ENCODE data around the gene NOTUM. TPM values are rescaled to one million over a fixed set of nuclear protein-coding genes. Genes with fewer than 3 reads are reported as not detected.

The NOTUM gene
- total and polyA plus RNA-seq, 2 donors (not counting 1 experiment from before 2014, with no cell fraction given) = 0.02 to 0.50 TPM

DNA sequence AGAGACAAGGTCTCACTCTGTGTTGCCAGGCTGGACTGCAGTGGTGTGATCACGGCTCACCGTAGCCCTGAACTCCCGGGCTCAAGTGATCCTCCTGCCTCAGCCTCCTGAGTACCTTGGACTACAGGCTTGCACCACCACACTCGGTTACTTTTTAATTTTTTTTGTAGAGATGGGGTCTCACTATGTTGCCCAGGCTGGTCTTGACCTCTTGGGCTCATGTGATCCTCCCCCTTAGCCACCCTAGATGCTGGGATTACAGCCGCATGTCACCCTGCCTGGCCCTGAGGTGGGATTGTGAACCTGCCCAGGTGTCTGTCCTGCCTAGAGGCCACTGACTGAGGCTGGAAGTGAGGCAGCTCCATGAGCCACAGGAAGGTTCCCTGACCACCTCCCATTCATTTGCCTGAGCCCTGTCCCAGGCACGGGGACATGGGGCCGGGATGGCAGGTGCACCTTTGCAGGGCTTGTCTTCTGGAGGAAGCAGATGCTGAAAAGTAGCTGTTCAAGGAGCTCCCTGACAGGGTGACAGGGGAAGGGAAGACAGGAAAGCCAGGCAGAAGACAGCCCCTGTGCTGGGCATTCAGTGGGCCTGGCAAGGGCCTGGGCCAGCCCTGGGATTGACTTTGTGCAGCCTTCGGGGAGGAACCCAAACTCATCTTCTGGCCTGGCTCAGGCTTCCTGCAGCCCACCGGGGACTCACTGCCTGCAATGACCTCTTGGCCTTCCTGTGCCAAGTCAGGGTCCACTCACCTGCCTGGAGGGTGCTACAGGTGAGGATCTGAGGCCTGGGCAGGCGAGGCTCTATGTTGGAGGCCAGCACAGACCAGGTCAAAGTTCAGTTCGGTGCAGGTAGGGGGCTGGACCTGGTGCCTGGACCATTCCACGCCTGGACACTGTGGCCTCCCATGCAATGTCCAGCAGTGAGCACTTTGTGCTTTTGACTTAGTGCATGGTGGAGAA, 8.1 kb upstream of the NOTUM start:
- Histone ChIP-seq H3K79me2 (ENCODE audit: control insufficient read depth, insufficient read depth, low read length) (no peaks in the 10 kb centered on the region), H3K4me2 (ENCODE audit: extremely low read depth, insufficient read depth, low read length) (no peak overlapping the region), H3K9ac (ENCODE audit: insufficient read depth, low read length) (no peak overlapping the region), H3K4me1 (ENCODE audit: control insufficient read depth, extremely low read depth, insufficient read depth, low read length) (peaks cover 8% of the 10 kb centered on the region), H3K27ac (ENCODE audit: insufficient read depth, low read length) (no peak overlapping the region), H4K20me1 (ENCODE audit: control insufficient read depth, extremely low read depth, insufficient read depth, low read length) (no peaks in the 10 kb centered on the region), H3K4me3 (replicated peaks in 1 of 4; ENCODE audit: control extremely low read depth in 1 of 4, insufficient read depth in 1 of 4, low read depth in 3 of 4, low read length in 4 of 4) (no peak overlapping the region), H3K27me3 (ENCODE audit: control insufficient read depth, insufficient read depth, low read length) (peaks cover under 1% of the 10 kb centered on the region), H3K9me3 (ENCODE audit: control insufficient read depth, insufficient read depth, low read depth, low read length) (no peaks in the 10 kb centered on the region), H3K36me3 (ENCODE audit: control insufficient read depth, insufficient read depth, low read length) (no peaks in the 10 kb centered on the region), H2AFZ (ENCODE audit: low read length) (no peak overlapping the region)
- no peak for DNase-seq (ENCODE audit: low read depth in 2 of 2)
- TF ChIP-seq EZH2 (IDR thresholded peaks at IDR 0.05; ENCODE audit: low read length, missing control alignments) = no peak
- no peak for TF ChIP-seq CTCF (conservative IDR thresholded peaks at IDR 0.05 in 1 of 2, IDR thresholded peaks at IDR 0.05 in 1 of 2; ENCODE audit: low read depth in 1 of 2, low read length in 2 of 2)

DNA sequence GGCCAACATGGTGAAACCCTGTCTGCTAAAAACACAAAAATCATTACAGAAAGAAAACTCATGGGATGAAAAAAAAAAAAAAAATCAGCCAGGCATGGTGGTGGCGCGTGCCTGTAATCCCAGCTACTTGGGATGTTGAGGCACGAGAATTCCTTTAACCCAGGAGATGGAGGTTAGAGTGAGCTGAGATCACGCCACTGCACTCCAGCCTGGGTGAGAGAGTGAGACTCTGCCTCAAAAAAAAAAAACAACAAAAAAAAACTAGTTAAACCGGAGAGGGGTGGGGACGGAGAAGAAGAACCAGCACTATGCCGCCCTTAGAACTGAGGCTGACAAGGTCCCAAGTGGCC, 7.4 kb upstream of the NOTUM start:
- Histone ChIP-seq H3K9me3 (ENCODE audit: control insufficient read depth, insufficient read depth, low read depth, low read length) (no peaks in the 10 kb centered on the region), H3K4me1 (ENCODE audit: control insufficient read depth, extremely low read depth, insufficient read depth, low read length) (peaks cover 8% of the 10 kb centered on the region), H3K79me2 (ENCODE audit: control insufficient read depth, insufficient read depth, low read length) (no peaks in the 10 kb centered on the region), H3K4me2 (ENCODE audit: extremely low read depth, insufficient read depth, low read length) (no peak overlapping the region), H3K36me3 (ENCODE audit: control insufficient read depth, insufficient read depth, low read length) (no peaks in the 10 kb centered on the region), H3K27ac (ENCODE audit: insufficient read depth, low read length) (no peak overlapping the region), H3K27me3 (ENCODE audit: control insufficient read depth, insufficient read depth, low read length) (peaks cover 5% of the 10 kb centered on the region), H3K4me3 (replicated peaks in 1 of 4; ENCODE audit: control extremely low read depth in 1 of 4, insufficient read depth in 1 of 4, low read depth in 3 of 4, low read length in 4 of 4) (no peak overlapping the region), H3K9ac (ENCODE audit: insufficient read depth, low read length) (no peak overlapping the region), H2AFZ (ENCODE audit: low read length) (no peak overlapping the region), H4K20me1 (ENCODE audit: control insufficient read depth, extremely low read depth, insufficient read depth, low read length) (no peaks in the 10 kb centered on the region)
- DNase-seq (ENCODE audit: low read depth in 2 of 2) = no peak
- no peak for TF ChIP-seq CTCF (conservative IDR thresholded peaks at IDR 0.05 in 1 of 2, IDR thresholded peaks at IDR 0.05 in 1 of 2; ENCODE audit: low read depth in 1 of 2, low read length in 2 of 2)
- TF ChIP-seq EZH2 (IDR thresholded peaks at IDR 0.05; ENCODE audit: low read length, missing control alignments) = no peak

DNA sequence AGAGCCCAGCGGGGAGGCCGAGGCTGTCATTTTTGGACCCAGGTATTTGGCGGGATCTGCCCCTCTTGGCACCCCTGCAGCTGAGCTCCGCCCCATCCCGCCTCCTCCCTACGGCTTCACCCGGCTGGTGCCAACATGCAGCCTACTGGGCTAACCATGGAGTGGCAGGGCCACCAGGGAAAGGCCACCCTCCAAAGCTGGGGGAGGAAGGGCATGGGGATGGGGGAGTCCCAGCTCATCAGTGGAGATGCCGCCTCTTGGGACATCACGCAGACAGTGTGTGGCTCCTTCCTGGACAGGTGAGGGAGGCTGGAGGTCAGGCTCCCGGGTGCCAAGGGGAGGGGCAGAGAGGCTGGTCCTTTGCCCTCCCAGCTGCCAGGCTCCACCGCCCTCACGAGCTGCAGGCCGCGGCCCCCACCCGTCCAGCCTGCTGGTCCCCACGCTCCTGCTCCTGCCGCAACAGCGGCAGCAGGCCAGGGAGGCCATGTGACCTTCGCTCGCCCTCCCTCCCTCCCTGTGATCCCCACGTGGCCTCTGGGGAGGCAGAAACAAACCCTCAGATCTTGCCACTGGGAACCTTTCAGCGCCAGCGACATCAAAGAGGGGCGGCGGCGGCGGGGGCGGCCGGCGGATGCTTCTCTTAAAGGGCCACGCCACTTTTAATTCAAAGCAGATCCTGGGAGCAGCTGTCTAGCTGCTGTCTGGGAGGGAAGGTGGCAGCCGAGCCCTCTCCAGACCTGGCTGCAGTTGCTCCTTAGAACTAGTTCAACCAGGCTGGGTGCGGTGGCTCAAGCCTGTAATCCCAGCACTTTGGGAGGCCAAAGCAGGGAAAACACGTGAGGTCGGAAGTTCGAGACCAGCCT, 6.8 kb upstream of the NOTUM start:
- peaks cover 8% of the 10 kb centered on the region for H3K4me1 ChIP-seq (ENCODE audit: control insufficient read depth, extremely low read depth, insufficient read depth, low read length)
- H3K4me2 ChIP-seq (ENCODE audit: extremely low read depth, insufficient read depth, low read length) = peak overlapping the region; percentile 15
- no peaks in the 10 kb centered on the region for H4K20me1 ChIP-seq (ENCODE audit: control insufficient read depth, extremely low read depth, insufficient read depth, low read length)
- TF ChIP-seq CTCF (conservative IDR thresholded peaks at IDR 0.05 in 1 of 2, IDR thresholded peaks at IDR 0.05 in 1 of 2; ENCODE audit: low read depth in 1 of 2, low read length in 2 of 2) (no peak), EZH2 (IDR thresholded peaks at IDR 0.05; ENCODE audit: low read length, missing control alignments) (no peak)
- no peaks in the 10 kb centered on the region for H3K36me3 ChIP-seq (ENCODE audit: control insufficient read depth, insufficient read depth, low read length)
- no peaks in the 10 kb centered on the region for H3K9me3 ChIP-seq (ENCODE audit: control insufficient read depth, insufficient read depth, low read depth, low read length)
- H3K27ac ChIP-seq (ENCODE audit: insufficient read depth, low read length) = no peak overlapping the region
- H3K9ac ChIP-seq (ENCODE audit: insufficient read depth, low read length) = no peak overlapping the region
- no peaks in the 10 kb centered on the region for H3K79me2 ChIP-seq (ENCODE audit: control insufficient read depth, insufficient read depth, low read length)
- DNase-seq (ENCODE audit: low read depth in 2 of 2) = peak; percentile 61 to 83
- H3K4me3 ChIP-seq (replicated peaks in 1 of 4; ENCODE audit: control extremely low read depth in 1 of 4, insufficient read depth in 1 of 4, low read depth in 3 of 4, low read length in 4 of 4) = peak overlapping the region in 1 of 4 experiments; percentile 10
- no peak overlapping the region for H2AFZ ChIP-seq (ENCODE audit: low read length)
- H3K27me3 ChIP-seq (ENCODE audit: control insufficient read depth, insufficient read depth, low read length) = peaks cover 5% of the 10 kb centered on the region
